ENCODE results near the gene DNM2.

DNA sequence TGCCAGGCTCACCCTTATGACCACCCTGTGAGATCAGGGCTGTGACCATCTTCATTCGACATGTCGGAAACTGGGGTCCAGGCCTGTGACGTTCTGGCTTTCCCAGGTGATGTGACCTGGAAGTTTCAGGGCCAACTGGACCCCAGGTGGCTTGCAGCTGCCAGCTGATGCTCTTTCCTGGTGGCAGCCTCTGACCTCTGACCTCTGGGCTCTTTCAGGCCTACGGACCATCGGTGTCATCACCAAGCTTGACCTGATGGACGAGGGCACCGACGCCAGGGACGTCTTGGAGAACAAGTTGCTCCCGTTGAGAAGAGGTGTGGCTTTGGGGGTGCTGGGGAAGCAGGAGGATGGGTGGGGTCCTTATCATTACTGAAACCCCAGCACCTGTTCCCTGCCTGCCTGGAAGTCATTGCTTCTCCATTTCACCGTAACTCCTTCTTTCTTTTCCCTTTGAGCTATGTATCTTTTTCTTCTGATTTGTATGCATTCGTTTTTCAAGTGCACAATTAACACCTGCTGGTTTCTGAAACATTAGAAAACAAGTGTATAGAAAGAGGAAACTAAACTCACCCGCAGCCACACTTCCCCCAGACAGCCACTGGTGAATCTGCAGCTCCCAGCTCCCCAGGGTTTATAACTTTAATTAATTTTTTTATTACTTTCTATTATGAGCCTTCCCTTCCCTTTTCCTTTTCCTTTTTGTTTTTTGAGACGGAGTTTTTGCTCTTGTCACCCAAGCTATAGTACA, 59.2 kb downstream of the DNM2 start:
- TF ChIP-seq SUZ12 (IDR thresholded peaks at IDR 0.05; ENCODE audit: extremely low read depth, insufficient read depth, insufficient read length) (no peak), ZNF274 (IDR thresholded peaks at IDR 0.05; ENCODE audit: low read depth, low read length) (no peak)
